ENCODE results near the gene LOC101059915.

Gene LOC101059915

DNA sequence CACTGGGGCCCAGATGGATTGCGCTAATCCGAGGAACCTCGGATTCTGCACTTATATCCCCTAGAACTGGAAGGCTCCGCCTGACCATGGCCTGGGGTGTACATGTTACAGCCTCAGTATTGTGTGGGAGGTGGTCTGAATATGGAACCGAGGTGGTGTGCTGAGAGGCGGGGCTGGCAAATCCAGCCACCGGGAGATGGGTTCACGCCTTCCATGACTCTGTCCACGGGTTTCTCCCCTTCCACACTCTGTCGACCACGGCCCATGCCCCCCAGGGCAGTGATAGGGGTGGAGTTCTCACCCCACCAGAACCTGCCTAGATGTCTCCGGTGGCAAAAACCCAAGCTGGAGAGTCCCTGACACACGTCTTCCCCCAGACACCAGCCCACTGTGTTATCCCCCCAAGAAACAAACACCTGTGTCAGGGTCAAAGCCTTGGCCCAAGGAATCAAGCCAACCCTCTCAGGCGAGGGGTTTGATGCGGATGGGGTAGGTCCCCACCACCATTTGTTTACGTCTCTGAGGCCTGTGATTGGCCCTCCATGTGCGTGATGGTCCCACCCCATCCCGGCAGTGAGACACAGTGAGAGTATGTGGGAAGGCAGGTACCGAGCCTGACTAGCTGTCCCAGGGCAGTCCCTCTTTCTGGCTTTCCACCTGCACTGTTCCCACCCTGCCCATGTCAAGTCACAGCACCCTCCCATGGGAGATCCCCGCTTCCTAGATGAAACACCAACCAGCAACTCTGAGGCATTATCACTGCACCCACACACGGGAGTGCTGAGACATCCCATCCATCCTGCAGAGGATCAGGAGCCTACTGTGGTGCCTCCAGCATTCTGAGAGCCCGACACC is 6.6 kb upstream of the LOC101059915 start:
- no peak overlapping the region for H3K4ac ChIP-seq (ENCODE audit: low read depth, low read length)
- H3K36me3 Mint-ChIP-seq (ENCODE audit: insufficient read depth in 1 of 3, low read depth in 3 of 3): no peaks in the 10 kb centered on the region; a peak in 2 of 7 replicates
- no peak for DNase-seq
- no peak overlapping the region for H3K9ac ChIP-seq (ENCODE audit: extremely low read depth, insufficient read length, low read length)
- no CpG with 5 or more reads among the region's 22 CpGs for WGBS (ENCODE audit: extremely low coverage, insufficient read length, low lambda C conversion rate)
- no peak overlapping the region for H3T11ph ChIP-seq (ENCODE audit: low read length)
- H4K8ac ChIP-seq (replicated peaks; ENCODE audit: insufficient read length, low read depth, low read length): no peak overlapping the region
- peaks cover 3% of the 10 kb centered on the region for H3K27me3 Mint-ChIP-seq (ENCODE audit: low read depth)
- H3K23me2 ChIP-seq (ENCODE audit: insufficient read length, low read depth, low read length, poor library complexity, severe bottlenecking): no peaks in the 10 kb centered on the region
- H2BK120ac ChIP-seq (ENCODE audit: low read depth, low read length, poor library complexity, severe bottlenecking): no peak overlapping the region
- H3K27ac Mint-ChIP-seq: no peak overlapping the region; a peak in 1 of 7 replicates
- H2BK15ac ChIP-seq (ENCODE audit: low read depth, low read length): no peak overlapping the region
- H3K79me2 ChIP-seq (ENCODE audit: insufficient read depth, low read length): no peaks in the 10 kb centered on the region
- H4K5ac ChIP-seq (ENCODE audit: insufficient read length, low read depth, low read length): no peak overlapping the region
- no peaks in the 10 kb centered on the region for H3K4me1 ChIP-seq (ENCODE audit: insufficient read depth, low read length)
- H3K56ac ChIP-seq (ENCODE audit: insufficient read length, low read depth, low read length): no peak overlapping the region
- H3K14ac ChIP-seq (ENCODE audit: insufficient read depth, low read length): no peak overlapping the region
- no peak overlapping the region for H4K91ac ChIP-seq (ENCODE audit: insufficient read length, low read depth, low read length)
- H2BK20ac ChIP-seq (ENCODE audit: low read depth, low read length, poor library complexity, severe bottlenecking): no peak overlapping the region
- H4K20me1 ChIP-seq (ENCODE audit: control insufficient read depth, insufficient read depth, insufficient read length): no peaks in the 10 kb centered on the region
- H3K4me2 ChIP-seq (ENCODE audit: insufficient read depth, insufficient read length, low read length): no peak overlapping the region
- peaks cover 10% of the 10 kb centered on the region for H3K9me3 ChIP-seq (ENCODE audit: control insufficient read depth, low read depth, low read length)
- no peak overlapping the region for H2BK5ac ChIP-seq (ENCODE audit: insufficient read length, low read length)
- no peak overlapping the region for H3K18ac ChIP-seq (ENCODE audit: insufficient read length, low read depth, low read length)
- H3K27me3 ChIP-seq (ENCODE audit: insufficient read depth, low read length): no peaks in the 10 kb centered on the region
- H3K9me3 Mint-ChIP-seq: peaks cover 83 to 85% of the 10 kb centered on the region in 2 experiments
- H3K4me1 Mint-ChIP-seq: peaks cover 0 to 4% of the 10 kb centered on the region in 2 experiments; a peak in 3 of 4 replicates
- no peak overlapping the region for H3K27ac ChIP-seq (ENCODE audit: insufficient read length, low read depth, low read length)
- no peak overlapping the region for H2AK5ac ChIP-seq (ENCODE audit: insufficient read length, low read length)
- H3K23ac ChIP-seq (ENCODE audit: insufficient read length, low read depth, low read length): no peak overlapping the region
- H3K4me3 Mint-ChIP-seq: no peak overlapping the region
- H2AFZ ChIP-seq (ENCODE audit: low read length): no peak overlapping the region
- TF ChIP-seq, protein P1, sequence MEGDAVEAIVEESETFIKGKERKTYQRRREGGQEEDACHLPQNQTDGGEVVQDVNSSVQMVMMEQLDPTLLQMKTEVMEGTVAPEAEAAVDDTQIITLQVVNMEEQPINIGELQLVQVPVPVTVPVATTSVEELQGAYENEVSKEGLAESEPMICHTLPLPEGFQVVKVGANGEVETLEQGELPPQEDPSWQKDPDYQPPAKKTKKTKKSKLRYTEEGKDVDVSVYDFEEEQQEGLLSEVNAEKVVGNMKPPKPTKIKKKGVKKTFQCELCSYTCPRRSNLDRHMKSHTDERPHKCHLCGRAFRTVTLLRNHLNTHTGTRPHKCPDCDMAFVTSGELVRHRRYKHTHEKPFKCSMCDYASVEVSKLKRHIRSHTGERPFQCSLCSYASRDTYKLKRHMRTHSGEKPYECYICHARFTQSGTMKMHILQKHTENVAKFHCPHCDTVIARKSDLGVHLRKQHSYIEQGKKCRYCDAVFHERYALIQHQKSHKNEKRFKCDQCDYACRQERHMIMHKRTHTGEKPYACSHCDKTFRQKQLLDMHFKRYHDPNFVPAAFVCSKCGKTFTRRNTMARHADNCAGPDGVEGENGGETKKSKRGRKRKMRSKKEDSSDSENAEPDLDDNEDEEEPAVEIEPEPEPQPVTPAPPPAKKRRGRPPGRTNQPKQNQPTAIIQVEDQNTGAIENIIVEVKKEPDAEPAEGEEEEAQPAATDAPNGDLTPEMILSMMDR (conservative IDR thresholded peaks at IDR 0.05): no peak
- H2BK12ac ChIP-seq (ENCODE audit: insufficient read length, low read depth, low read length): no peak overlapping the region
- no peaks in the 10 kb centered on the region for H3K79me1 ChIP-seq (ENCODE audit: insufficient read depth, low read depth, low read length, poor library complexity, severe bottlenecking)
